NCI-H2029 (cell line): ENCODE measurements around the gene RNF130.
A peak's percentile ranks its signal among the peaks of the same experiment; 100 is the strongest.
"Not testable (repeated sequence)": the region's sequence is repeated elsewhere in the genome, so short reads cannot be mapped to it uniquely, and the experiment has no call there.

Source experiments
- DNase-seq: peaks from one replicate; lab custom pipeline; 2025; lab: John Stamatoyannopoulos, UW

The RNF130 gene

DNA sequence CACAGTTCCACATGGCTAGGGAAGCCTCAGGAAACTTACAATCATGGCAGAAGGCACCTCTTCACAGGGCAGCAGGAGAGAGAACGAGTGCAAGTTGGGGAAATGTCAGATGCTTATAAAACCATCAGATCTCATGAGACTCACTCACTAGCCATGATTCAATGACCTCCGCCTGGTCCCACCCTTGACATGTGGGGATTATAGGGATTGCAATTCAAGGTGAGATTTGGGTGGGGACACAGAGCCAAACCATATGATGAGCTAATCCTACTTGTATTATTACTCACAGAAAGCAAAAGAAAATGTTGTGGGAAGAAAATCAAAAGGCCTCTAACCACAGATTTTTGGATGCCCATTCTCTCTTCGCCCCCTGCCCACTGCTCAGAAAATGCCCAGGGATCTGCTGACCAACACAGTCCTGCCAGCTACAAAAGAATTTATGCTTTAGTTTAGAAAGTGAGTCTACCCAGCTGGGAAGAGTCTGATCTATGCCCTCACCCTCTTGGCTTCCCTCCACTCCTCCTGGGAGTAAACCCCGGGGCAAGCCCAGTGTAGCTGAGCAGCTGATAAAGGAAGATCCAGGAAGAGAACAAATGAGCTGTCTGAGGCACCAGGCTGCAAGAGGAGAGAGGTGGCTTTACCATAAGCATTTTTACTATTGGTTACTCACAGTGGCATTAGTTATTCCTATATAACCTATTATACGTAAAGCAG lies 53.1 kb downstream of the RNF130 start:
- no peak for DNase-seq

DNA sequence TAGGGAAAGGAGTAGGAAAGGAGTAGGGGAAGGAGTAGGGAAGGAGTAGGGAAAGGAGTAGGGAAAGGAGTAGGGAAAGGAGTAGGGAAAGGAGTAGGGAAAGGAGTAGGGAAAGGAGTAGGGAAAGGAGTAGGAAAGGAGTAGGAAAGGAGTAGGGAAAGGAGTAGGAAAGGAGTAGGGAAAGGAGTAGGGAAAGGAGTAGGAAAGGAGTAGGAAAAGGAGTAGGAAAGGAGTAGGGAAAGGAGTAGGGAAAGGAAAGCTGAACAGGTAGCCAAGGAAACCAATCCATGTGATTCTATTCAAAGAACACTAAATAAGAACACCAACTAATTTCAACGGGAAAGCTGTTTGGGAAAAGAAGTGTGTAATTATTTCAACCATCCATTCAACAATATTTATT lies 56.0 kb downstream of the RNF130 start:
- DNase-seq: not testable (repeated sequence)

GRCh38 chr5:180013678-180014077 lies 57.9 kb downstream of the RNF130 start:
- DNase-seq: no peak

- no peak for DNase-seq
Observed at GRCh38 chr5:180012316-180012715, 59.2 kb downstream of the RNF130 start.

- no peak for DNase-seq
Observed at GRCh38 chr5:180010636-180011035, 60.9 kb downstream of the RNF130 start.

DNA sequence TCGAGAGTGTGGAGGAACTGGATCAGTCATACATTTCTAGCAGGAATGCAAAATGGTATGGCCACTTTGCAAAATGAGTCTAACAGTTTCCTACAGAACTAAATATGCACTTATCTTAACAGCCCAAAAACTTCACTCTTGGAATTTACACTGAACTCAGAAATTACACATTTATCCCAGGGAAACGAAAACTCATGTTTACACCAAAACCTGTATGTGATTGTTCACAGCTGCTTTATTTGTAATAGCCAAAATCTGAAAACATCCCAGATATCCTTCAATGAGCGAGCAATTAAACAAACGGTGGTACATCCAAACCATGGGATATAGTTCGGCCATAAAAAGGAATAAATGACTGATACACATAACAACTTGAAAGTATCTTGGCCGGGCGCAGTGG lies 62.0 kb downstream of the RNF130 start:
- DNase-seq: no peak

DNA sequence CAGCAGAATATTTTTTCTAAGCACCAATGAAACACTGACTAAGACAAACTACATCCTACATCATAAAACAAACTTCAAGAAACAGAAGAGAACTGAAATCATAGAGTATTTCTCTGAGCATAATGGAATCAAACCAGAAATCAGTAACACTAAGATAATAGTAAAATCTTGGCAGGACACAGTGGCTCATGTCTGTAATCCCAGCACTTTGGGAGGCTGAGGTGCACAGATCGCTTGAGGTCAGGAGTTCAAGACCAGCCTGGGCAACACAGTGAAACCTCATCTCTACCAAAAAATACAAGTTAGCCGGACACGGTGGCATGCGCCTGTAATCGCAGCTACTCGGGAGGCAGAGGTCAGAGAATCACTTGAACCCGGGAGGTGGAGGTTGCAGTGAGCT lies 63.1 kb downstream of the RNF130 start:
- DNase-seq: no peak

- DNase-seq: no peak
Observed at GRCh38 chr5:180007582-180007981, 64.0 kb downstream of the RNF130 start.

GRCh38 chr5:180006141-180006540 lies 65.4 kb downstream of the RNF130 start:
- no peak for DNase-seq

DNA sequence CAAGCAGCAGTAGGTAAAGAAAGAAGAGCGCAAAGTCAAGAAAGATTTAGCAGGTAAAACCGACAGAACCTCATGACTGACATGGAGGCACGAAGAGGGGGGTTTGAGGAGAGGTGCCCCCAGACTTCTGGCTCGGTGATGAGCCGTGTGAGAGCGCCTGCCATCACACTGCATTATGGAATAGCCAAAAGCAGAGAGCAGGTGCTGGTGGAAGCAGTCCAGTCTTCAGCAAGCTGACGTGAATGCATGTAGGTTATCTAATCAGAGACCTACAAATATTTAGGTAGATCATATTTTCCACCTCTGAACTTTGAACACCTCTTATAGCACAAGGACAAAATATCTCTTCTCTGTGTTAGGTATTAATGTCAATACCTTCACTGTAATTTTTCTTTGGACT lies 68.4 kb downstream of the RNF130 start:
- no peak for DNase-seq

GRCh38 chr5:180001742-180002141 lies 69.8 kb downstream of the RNF130 start:
- no peak for DNase-seq

- no peak for DNase-seq
Observed at GRCh38 chr5:180001136-180001535, 70.4 kb downstream of the RNF130 start.

DNA sequence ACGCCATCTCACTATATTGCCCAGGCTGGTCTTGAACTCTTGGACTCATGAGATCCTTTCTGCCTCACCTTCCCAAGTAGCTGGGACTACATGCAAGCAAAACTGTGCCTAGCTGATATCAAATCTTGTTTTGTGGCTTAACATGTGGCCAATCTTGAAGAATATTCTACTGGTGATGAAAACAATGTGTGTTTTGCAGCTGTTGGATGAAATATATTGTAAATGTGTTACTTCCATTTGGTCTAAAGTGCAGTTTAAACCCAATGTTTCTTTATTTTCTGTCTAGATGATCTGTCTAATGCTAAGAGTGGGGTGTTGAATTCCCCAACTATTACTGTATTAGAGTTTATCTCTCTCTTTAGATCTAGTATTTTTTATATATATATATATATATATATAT lies 73.1 kb downstream of the RNF130 start:
- no peak for DNase-seq

DNA sequence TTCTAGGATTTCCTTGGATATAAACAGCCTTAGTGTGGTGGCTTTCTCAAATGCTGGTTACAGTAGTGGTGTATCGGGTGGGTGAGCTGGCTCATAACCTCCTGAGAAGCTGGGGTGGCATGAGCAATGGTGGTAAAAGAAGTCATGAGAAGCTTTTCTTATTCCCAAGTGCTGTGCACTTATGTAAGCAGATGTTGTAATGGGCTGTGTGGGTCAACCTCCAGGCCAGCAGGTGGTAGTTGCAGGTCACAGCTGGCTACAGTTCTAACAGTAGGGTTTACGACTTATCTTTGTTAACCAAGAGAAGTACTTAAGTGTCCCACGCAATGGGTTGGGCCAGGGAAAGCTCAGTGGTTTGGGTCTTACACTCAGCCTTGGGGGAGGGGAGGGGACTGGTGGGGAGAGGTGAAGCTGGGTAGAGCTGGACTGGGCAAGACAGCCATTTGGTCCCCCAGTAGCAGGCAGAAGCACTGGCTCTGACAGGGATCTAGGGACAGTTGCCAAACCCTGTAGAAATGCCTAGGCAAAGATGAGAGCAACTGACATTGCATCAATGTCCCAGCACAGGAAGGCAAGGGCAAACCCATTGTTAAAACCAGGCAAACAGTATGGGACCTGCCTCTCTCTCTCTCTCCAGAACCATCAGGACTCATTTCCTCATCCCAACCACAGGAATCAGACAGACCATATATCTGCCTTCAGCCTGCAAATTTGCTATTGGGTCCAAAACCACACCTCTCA lies 76.8 kb downstream of the RNF130 start:
- DNase-seq: no peak

DNA sequence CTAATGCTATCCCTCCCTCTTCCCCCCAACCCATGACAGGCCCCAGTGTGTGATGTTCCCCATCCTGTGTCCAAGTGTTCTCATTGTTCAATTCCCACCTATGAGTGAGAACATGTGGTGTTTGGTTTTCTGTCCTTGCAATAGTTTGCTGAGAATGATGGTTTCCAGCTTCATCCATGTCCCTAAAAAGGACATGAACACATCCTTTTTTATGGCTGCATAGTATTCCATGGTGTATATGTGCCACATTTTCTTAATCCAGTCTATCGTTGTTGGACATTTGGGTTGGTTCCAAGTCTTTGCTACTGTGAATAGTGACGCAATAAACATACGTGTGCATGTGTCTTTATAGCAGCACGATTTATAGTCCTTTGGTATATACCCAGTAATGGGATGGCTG lies 78.7 kb downstream of the RNF130 start:
- not testable (repeated sequence) for DNase-seq

- no peak for DNase-seq
Observed at GRCh38 chr5:179991106-179991505, 80.5 kb downstream of the RNF130 start.

DNA sequence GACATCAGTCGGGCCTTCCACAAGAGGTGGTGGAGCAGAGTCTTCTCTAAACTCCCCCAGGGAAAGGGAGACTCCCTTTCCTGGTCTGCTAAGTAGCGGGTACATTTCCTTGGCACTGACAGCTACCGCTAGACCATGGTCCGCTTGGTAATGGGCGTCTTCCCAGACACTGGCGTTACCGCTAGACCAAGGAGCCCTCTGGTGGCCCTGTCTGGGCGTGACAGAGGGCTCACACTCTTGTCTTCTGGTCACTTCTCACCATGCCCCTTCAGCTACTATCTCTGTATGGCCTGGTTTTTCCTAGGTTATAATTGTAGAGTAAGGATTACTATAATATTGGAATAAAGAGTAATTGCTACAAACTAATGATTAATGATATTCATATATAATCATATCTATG lies 81.0 kb downstream of the RNF130 start:
- DNase-seq: not testable (repeated sequence)

DNA sequence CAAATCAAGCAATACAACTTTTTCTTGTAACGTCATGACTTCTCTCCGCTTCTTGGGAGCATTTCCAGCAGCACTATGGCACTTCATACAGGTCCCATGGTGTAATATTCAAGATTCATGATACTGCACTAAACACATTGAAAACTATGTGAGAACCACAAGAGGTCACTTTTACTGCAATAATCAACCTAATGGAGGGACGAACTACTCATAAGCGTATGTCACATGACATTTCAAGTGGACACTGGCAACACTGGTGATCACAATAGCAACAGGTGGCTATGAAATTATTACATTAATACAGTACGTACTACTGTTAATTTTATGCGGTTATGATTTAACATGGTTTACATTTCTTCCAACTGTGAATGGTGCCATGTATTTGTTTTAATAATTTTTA lies 85.2 kb downstream of the RNF130 start:
- peak; percentile 1 for DNase-seq

DNA sequence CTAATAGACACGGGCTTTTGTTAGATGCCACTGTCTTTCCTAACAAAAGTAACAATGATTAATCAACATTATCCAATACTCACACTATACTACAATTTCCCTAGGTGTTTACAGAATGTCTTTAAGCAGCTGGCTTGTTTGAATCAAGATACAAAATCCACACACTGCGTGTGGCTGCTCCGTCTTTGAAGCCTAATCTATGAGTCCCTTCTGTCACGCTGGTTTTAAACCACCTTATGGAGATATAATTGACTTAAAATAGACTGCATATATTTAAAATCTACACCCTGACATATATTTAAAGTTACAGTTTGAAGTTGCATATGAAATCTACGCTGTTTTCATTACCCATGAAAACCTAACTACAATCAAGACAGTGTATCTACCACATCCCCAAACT lies 89.9 kb downstream of the RNF130 start:
- DNase-seq: no peak

DNA sequence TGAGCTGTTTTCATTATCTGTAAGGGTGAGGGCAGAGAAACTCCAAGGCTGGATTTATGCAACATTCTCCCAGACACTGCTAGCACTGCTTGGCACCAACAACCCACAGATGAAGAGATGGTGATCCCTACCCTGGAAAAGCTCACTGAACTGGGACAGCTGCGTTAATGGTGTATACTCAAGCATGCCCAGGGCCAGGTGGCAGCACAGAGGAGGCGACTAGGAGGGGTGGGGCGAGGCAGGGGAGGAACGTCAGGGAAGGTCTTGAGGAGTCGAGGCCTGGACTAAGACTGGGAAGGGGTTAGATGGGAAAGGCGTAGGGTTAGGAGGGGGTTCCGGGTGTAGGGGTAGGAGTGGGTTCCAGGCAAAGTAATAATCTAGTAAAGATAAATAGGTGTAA lies 90.8 kb downstream of the RNF130 start:
- DNase-seq: no peak

- DNase-seq: no peak
Observed at GRCh38 chr5:179978792-179979191, 92.8 kb downstream of the RNF130 start.

GRCh38 chr5:179975713-179976134 lies 95.8 kb downstream of the RNF130 start:
- no peak for DNase-seq

DNA sequence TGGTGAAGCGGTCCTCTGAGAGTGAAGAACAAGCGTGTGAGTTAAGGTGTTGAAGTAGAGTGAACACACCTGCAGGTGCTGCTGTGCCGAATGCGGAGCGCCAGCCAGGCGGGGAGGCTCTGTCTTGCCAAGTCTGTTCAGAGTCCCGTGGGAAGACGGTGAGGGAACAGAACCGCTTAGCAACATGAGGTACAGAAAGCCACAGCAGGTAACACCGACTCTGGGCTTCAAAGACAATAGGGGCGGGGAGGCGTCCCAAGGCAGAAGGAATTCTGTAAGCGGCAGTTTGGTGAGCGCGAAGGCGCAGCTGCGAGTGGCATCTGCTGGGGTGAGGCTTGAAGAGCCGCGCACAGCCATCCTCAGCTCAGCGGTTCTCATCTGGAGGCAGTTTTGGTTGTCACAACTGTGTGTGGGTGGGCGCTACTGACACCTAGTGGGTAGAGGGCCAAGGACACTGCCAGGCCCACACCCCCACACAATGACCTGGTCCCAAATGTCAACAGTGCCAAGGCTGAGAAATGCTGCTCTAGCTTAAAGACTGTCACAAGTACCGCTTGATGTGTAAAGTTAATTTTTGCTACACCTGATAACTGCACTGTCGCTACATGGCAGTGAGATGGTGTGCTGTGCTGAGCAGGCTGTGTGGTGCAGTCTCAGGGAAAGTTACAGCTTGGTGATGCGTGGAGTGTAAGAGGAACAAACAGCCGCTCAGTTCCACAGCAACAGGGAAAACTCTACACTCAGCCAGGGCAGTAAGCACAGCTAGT lies 96.4 kb downstream of the RNF130 start:
- DNase-seq: peak; percentile 49
